Endothelial cell (in vitro differentiated cells): Measurements from ENCODE around the gene ARHGEF17. TPM values are rescaled to one million over a fixed set of nuclear protein-coding genes. Genes with fewer than 3 reads are reported as not detected.
A peak's percentile ranks its signal among the peaks of the same experiment; 100 is the strongest.

Experiments used
- DNase-seq: peaks from one replicate; pipeline ENCODE4 v3.0.0; 2021; ENCODE audit warnings: low spot score
- H3K27ac Mint-ChIP-seq: one replicate; pipeline ENCODE4 v1.8.0; 2021; ENCODE audit warnings: mixed read lengths, inconsistent platforms; ENCODE audit not compliant: unreplicated experiment
- H3K27me3 Mint-ChIP-seq: one replicate; pipeline ENCODE4 v1.8.0; 2021; ENCODE audit warnings: mild to moderate bottlenecking, moderate library complexity, mixed read lengths, inconsistent platforms; ENCODE audit not compliant: unreplicated experiment
- H3K36me3 Mint-ChIP-seq: one replicate; pipeline ENCODE4 v1.8.0; 2021; ENCODE audit warnings: mild to moderate bottlenecking, low read depth, mixed read lengths, inconsistent platforms; ENCODE audit not compliant: unreplicated experiment
- H3K4me1 Mint-ChIP-seq: one replicate; pipeline ENCODE4 v1.8.0; 2021; ENCODE audit warnings: mild to moderate bottlenecking, mixed read lengths, inconsistent platforms; ENCODE audit not compliant: unreplicated experiment
- H3K4me3 Mint-ChIP-seq: one replicate; pipeline ENCODE4 v1.8.0; 2021; ENCODE audit warnings: mild to moderate bottlenecking, mixed read lengths, inconsistent platforms; ENCODE audit not compliant: unreplicated experiment
- H3K9me3 Mint-ChIP-seq: one replicate; pipeline ENCODE4 v1.8.0; 2021; ENCODE audit warnings: mixed read lengths, inconsistent platforms; ENCODE audit not compliant: unreplicated experiment
- total RNA-seq: library from RNA; stranded (reverse); fragmentation: NEBNext Ultra II Directional; extraction: Animal tissue kit (Norgen Biotek cat#: 25700); gene quantifications from one replicate; pipeline ENCODE4 v1.2.1, GENCODE V29; 2021; ENCODE audit not compliant: unreplicated experiment
- TF ChIP-seq, protein P1 (sequence below): fragments of 200-600 bp; sonication (generic); IDR thresholded peaks from one replicate; pipeline ENCODE4 v1.5.0; 2021; ENCODE audit warnings: antibody characterized with exemption; ENCODE audit not compliant: unreplicated experiment

The ARHGEF17 gene
- total RNA-seq, 1 donor from 2014 or later: 93.3 TPM

GRCh38 chr11:73396985-73397384 lies 88.9 kb downstream of the ARHGEF17 start:
- H3K9me3 Mint-ChIP-seq: no peaks in the 10 kb centered on the region
- peaks cover 14% of the 10 kb centered on the region for H3K27me3 Mint-ChIP-seq
- H3K27ac Mint-ChIP-seq: no peak overlapping the region
- H3K36me3 Mint-ChIP-seq: peaks cover 7% of the 10 kb centered on the region
- peaks cover 9% of the 10 kb centered on the region for H3K4me1 Mint-ChIP-seq
- TF ChIP-seq, protein P1, sequence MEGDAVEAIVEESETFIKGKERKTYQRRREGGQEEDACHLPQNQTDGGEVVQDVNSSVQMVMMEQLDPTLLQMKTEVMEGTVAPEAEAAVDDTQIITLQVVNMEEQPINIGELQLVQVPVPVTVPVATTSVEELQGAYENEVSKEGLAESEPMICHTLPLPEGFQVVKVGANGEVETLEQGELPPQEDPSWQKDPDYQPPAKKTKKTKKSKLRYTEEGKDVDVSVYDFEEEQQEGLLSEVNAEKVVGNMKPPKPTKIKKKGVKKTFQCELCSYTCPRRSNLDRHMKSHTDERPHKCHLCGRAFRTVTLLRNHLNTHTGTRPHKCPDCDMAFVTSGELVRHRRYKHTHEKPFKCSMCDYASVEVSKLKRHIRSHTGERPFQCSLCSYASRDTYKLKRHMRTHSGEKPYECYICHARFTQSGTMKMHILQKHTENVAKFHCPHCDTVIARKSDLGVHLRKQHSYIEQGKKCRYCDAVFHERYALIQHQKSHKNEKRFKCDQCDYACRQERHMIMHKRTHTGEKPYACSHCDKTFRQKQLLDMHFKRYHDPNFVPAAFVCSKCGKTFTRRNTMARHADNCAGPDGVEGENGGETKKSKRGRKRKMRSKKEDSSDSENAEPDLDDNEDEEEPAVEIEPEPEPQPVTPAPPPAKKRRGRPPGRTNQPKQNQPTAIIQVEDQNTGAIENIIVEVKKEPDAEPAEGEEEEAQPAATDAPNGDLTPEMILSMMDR: no peak
- DNase-seq: no peak
- H3K4me3 Mint-ChIP-seq: peak overlapping the region; percentile 34

DNA sequence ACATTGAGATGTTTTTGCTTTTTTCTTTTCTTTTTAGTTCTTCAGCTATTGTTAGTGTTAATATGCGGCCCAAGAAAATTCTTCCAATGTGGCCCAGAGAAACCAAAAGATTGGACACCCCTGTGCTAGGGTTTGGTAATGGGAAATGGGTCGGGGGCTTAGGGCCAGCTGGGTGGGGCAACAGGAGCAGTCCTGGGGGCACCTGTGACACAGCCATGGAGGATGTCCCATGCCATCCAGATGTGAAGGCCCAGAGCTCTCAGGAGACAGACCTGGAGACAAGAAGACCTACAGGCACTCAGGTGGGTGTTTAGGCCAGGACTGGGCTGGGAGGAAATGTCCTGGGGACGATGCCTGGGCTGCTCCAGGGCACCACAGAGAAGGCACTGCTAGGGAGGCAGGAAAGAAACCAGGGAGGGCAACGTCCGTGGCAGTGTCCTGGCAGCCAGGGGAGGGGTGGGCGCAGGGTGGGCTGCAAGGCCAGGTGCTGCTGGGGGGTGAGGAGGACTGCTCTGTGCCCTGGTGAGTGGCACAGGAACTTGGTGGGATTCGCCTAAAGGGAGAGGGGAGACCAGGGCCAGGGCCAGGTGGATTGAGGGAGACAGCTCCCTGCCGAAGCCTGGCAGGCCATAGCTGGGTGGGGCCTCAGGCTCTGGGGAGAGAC lies 89.5 kb downstream of the ARHGEF17 start:
- Mint-ChIP-seq H3K4me1 (peaks cover 9% of the 10 kb centered on the region), H3K4me3 (no peak overlapping the region), H3K9me3 (no peaks in the 10 kb centered on the region), H3K27ac (no peak overlapping the region), H3K36me3 (peaks cover 7% of the 10 kb centered on the region), H3K27me3 (peaks cover 14% of the 10 kb centered on the region)
- TF ChIP-seq, protein P1: no peak
- no peak for DNase-seq

DNA sequence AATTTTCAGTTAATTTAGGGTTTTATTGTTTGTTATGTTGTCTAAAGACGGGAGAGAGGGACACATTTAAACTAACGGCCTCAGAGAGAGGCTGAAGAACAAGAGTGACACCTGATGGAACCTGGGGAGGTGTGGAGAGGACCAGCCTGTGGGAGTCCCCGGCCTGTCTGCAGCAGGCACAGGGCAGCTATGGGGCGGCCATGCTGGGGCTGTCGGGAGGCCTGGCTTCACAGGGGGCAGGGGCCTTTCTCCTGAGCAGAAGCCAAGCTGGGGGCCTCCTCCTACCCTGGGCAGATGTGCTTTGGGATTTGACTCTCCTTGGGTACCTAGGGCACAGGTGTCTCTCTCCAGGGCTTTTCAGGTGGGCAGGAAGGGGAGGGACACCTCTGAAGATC lies 90.1 kb downstream of the ARHGEF17 start:
- H3K9me3 Mint-ChIP-seq: no peaks in the 10 kb centered on the region
- DNase-seq: no peak
- peaks cover 7% of the 10 kb centered on the region for H3K36me3 Mint-ChIP-seq
- TF ChIP-seq, protein P1: no peak
- peaks cover 11% of the 10 kb centered on the region for H3K27me3 Mint-ChIP-seq
- H3K27ac Mint-ChIP-seq: no peak overlapping the region
- H3K4me1 Mint-ChIP-seq: peaks cover 6% of the 10 kb centered on the region
- H3K4me3 Mint-ChIP-seq: no peak overlapping the region

DNA sequence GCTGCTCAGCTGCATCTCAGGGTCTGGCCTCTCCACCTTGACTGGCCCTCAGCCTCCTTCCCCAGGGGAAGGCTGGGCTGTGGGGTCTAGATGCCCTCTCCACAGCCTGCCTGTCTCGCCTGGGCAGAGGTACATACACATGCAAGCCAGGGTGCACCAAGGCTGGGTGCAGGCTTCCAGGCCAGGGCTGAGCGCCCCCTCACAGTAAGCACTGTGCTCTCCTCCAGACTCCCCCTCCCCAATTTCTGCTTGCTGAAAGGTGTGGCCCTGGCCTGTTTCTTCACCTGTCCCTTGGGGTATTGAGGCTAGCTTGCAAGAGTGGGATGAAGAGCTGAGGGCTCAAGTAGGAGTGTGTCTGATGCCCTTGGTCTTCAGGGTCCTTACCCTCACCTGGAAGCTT lies 90.6 kb downstream of the ARHGEF17 start:
- Mint-ChIP-seq H3K27ac (no peak overlapping the region), H3K36me3 (peaks cover 7% of the 10 kb centered on the region), H3K4me1 (peaks cover 4% of the 10 kb centered on the region), H3K4me3 (no peak overlapping the region), H3K27me3 (peaks cover 11% of the 10 kb centered on the region), H3K9me3 (no peaks in the 10 kb centered on the region)
- DNase-seq: no peak
- TF ChIP-seq, protein P1: no peak

- Mint-ChIP-seq H3K27me3 (peaks cover 12% of the 10 kb centered on the region), H3K27ac (no peak overlapping the region), H3K9me3 (no peaks in the 10 kb centered on the region), H3K36me3 (peaks cover 7% of the 10 kb centered on the region), H3K4me3 (no peak overlapping the region), H3K4me1 (peaks cover 4% of the 10 kb centered on the region)
- DNase-seq: no peak
- TF ChIP-seq, protein P1: no peak
These were observed 91.1 kb downstream of the ARHGEF17 start for GRCh38 chr11:73399159-73399590.
